ENCODE results near the gene AGTRAP.

The AGTRAP gene

GRCh38 chr1:11778336-11778735, 42.4 kb downstream of the AGTRAP start:
- no peak overlapping the region for H3K27ac ChIP-seq
- H3K36me3 ChIP-seq (ENCODE audit: insufficient read depth, low read length) = no peaks in the 10 kb centered on the region
- no peak overlapping the region for H3K9ac ChIP-seq (ENCODE audit: insufficient read length)
- no peaks in the 10 kb centered on the region for H3K9me3 ChIP-seq (ENCODE audit: low read depth, low read length)
- TF ChIP-seq EZH2 (IDR thresholded peaks at IDR 0.05) = no peak
- no peak for TF ChIP-seq POLR2AphosphoS5 (IDR thresholded peaks at IDR 0.05; ENCODE audit: borderline replicate concordance, low read depth, low read length)
- no peak for TF ChIP-seq FOXP2 (optimal IDR thresholded peaks at IDR 0.05; ENCODE audit: control extremely low read depth, extremely low read length, insufficient read depth)
- no peak overlapping the region for H3K4me3 ChIP-seq
- DNase-seq (ENCODE audit: low read depth, low spot score) = no peak

- Histone ChIP-seq H3K27ac (no peak overlapping the region), H3K36me3 (ENCODE audit: insufficient read depth, low read length) (no peaks in the 10 kb centered on the region), H3K9ac (ENCODE audit: insufficient read length) (no peak overlapping the region), H3K4me3 (no peak overlapping the region), H3K9me3 (ENCODE audit: low read depth, low read length) (no peaks in the 10 kb centered on the region)
- no peak for DNase-seq (ENCODE audit: low read depth, low spot score)
- TF ChIP-seq FOXP2 (optimal IDR thresholded peaks at IDR 0.05; ENCODE audit: control extremely low read depth, extremely low read length, insufficient read depth) (no peak), POLR2AphosphoS5 (IDR thresholded peaks at IDR 0.05; ENCODE audit: borderline replicate concordance, low read depth, low read length) (no peak), EZH2 (IDR thresholded peaks at IDR 0.05) (no peak)
Measured at GRCh38 chr1:11778844-11779623, 43.1 kb downstream of the AGTRAP start.

GRCh38 chr1:11779715-11780379, 43.9 kb downstream of the AGTRAP start:
- TF ChIP-seq EZH2 (IDR thresholded peaks at IDR 0.05) = no peak
- TF ChIP-seq POLR2AphosphoS5 (IDR thresholded peaks at IDR 0.05; ENCODE audit: borderline replicate concordance, low read depth, low read length) = no peak
- no peak for TF ChIP-seq FOXP2 (optimal IDR thresholded peaks at IDR 0.05; ENCODE audit: control extremely low read depth, extremely low read length, insufficient read depth)
- H3K36me3 ChIP-seq (ENCODE audit: insufficient read depth, low read length) = no peaks in the 10 kb centered on the region
- H3K27ac ChIP-seq = no peak overlapping the region
- no peak for DNase-seq (ENCODE audit: low read depth, low spot score)
- H3K9ac ChIP-seq (ENCODE audit: insufficient read length) = no peak overlapping the region
- H3K4me3 ChIP-seq = no peak overlapping the region
- no peaks in the 10 kb centered on the region for H3K9me3 ChIP-seq (ENCODE audit: low read depth, low read length)

- TF ChIP-seq POLR2AphosphoS5 (IDR thresholded peaks at IDR 0.05; ENCODE audit: borderline replicate concordance, low read depth, low read length) = no peak
- TF ChIP-seq FOXP2 (optimal IDR thresholded peaks at IDR 0.05; ENCODE audit: control extremely low read depth, extremely low read length, insufficient read depth) = no peak
- no peak for TF ChIP-seq EZH2 (IDR thresholded peaks at IDR 0.05)
- DNase-seq (ENCODE audit: low read depth, low spot score) = no peak
- Histone ChIP-seq H3K9me3 (ENCODE audit: low read depth, low read length) (no peaks in the 10 kb centered on the region), H3K27ac (no peak overlapping the region), H3K4me3 (no peak overlapping the region), H3K9ac (ENCODE audit: insufficient read length) (no peak overlapping the region), H3K36me3 (ENCODE audit: insufficient read depth, low read length) (no peaks in the 10 kb centered on the region)
Measured at GRCh38 chr1:11780380-11781147, 44.6 kb downstream of the AGTRAP start.

GRCh38 chr1:11781297-11781696, 45.4 kb downstream of the AGTRAP start:
- no peak overlapping the region for H3K9ac ChIP-seq (ENCODE audit: insufficient read length)
- TF ChIP-seq EZH2 (IDR thresholded peaks at IDR 0.05) (no peak), POLR2AphosphoS5 (IDR thresholded peaks at IDR 0.05; ENCODE audit: borderline replicate concordance, low read depth, low read length) (no peak), FOXP2 (optimal IDR thresholded peaks at IDR 0.05; ENCODE audit: control extremely low read depth, extremely low read length, insufficient read depth) (no peak)

GRCh38 chr1:11782127-11782708, 46.3 kb downstream of the AGTRAP start:
- Histone ChIP-seq H3K27ac (no peak overlapping the region), H3K36me3 (ENCODE audit: insufficient read depth, low read length) (no peaks in the 10 kb centered on the region), H3K9me3 (ENCODE audit: low read depth, low read length) (no peaks in the 10 kb centered on the region), H3K4me3 (no peak overlapping the region), H3K9ac (ENCODE audit: insufficient read length) (no peak overlapping the region)
- TF ChIP-seq FOXP2 (optimal IDR thresholded peaks at IDR 0.05; ENCODE audit: control extremely low read depth, extremely low read length, insufficient read depth) (no peak), EZH2 (IDR thresholded peaks at IDR 0.05) (no peak), POLR2AphosphoS5 (IDR thresholded peaks at IDR 0.05; ENCODE audit: borderline replicate concordance, low read depth, low read length) (no peak)
- DNase-seq (ENCODE audit: low read depth, low spot score) = no peak

More at GRCh38 chr1:11781297-11781696, 45.4 kb downstream of the AGTRAP start:
- Histone ChIP-seq H3K9me3 (ENCODE audit: low read depth, low read length) (no peaks in the 10 kb centered on the region), H3K27ac (no peak overlapping the region), H3K36me3 (ENCODE audit: insufficient read depth, low read length) (no peaks in the 10 kb centered on the region), H3K4me3 (no peak overlapping the region)
- no peak for DNase-seq (ENCODE audit: low read depth, low spot score)

GRCh38 chr1:11783556-11783955, 47.6 kb downstream of the AGTRAP start:
- H3K27ac ChIP-seq = no peak overlapping the region
- no peak for TF ChIP-seq POLR2AphosphoS5 (IDR thresholded peaks at IDR 0.05; ENCODE audit: borderline replicate concordance, low read depth, low read length)
- no peaks in the 10 kb centered on the region for H3K36me3 ChIP-seq (ENCODE audit: insufficient read depth, low read length)
- no peak overlapping the region for H3K4me3 ChIP-seq
- no peak for DNase-seq (ENCODE audit: low read depth, low spot score)
- no peak overlapping the region for H3K9ac ChIP-seq (ENCODE audit: insufficient read length)
- no peaks in the 10 kb centered on the region for H3K9me3 ChIP-seq (ENCODE audit: low read depth, low read length)
